ENCODE results near the gene PLEKHG7. TPM values are rescaled to one million over a fixed set of nuclear protein-coding genes. Genes with fewer than 3 reads are reported as not detected.

Gene PLEKHG7
- total and polyA plus RNA-seq, 2 of the 8 experiments (the other 6 are each of a cell fraction or from before 2014, with no cell fraction given), result not detected

- TF ChIP-seq, protein P1, sequence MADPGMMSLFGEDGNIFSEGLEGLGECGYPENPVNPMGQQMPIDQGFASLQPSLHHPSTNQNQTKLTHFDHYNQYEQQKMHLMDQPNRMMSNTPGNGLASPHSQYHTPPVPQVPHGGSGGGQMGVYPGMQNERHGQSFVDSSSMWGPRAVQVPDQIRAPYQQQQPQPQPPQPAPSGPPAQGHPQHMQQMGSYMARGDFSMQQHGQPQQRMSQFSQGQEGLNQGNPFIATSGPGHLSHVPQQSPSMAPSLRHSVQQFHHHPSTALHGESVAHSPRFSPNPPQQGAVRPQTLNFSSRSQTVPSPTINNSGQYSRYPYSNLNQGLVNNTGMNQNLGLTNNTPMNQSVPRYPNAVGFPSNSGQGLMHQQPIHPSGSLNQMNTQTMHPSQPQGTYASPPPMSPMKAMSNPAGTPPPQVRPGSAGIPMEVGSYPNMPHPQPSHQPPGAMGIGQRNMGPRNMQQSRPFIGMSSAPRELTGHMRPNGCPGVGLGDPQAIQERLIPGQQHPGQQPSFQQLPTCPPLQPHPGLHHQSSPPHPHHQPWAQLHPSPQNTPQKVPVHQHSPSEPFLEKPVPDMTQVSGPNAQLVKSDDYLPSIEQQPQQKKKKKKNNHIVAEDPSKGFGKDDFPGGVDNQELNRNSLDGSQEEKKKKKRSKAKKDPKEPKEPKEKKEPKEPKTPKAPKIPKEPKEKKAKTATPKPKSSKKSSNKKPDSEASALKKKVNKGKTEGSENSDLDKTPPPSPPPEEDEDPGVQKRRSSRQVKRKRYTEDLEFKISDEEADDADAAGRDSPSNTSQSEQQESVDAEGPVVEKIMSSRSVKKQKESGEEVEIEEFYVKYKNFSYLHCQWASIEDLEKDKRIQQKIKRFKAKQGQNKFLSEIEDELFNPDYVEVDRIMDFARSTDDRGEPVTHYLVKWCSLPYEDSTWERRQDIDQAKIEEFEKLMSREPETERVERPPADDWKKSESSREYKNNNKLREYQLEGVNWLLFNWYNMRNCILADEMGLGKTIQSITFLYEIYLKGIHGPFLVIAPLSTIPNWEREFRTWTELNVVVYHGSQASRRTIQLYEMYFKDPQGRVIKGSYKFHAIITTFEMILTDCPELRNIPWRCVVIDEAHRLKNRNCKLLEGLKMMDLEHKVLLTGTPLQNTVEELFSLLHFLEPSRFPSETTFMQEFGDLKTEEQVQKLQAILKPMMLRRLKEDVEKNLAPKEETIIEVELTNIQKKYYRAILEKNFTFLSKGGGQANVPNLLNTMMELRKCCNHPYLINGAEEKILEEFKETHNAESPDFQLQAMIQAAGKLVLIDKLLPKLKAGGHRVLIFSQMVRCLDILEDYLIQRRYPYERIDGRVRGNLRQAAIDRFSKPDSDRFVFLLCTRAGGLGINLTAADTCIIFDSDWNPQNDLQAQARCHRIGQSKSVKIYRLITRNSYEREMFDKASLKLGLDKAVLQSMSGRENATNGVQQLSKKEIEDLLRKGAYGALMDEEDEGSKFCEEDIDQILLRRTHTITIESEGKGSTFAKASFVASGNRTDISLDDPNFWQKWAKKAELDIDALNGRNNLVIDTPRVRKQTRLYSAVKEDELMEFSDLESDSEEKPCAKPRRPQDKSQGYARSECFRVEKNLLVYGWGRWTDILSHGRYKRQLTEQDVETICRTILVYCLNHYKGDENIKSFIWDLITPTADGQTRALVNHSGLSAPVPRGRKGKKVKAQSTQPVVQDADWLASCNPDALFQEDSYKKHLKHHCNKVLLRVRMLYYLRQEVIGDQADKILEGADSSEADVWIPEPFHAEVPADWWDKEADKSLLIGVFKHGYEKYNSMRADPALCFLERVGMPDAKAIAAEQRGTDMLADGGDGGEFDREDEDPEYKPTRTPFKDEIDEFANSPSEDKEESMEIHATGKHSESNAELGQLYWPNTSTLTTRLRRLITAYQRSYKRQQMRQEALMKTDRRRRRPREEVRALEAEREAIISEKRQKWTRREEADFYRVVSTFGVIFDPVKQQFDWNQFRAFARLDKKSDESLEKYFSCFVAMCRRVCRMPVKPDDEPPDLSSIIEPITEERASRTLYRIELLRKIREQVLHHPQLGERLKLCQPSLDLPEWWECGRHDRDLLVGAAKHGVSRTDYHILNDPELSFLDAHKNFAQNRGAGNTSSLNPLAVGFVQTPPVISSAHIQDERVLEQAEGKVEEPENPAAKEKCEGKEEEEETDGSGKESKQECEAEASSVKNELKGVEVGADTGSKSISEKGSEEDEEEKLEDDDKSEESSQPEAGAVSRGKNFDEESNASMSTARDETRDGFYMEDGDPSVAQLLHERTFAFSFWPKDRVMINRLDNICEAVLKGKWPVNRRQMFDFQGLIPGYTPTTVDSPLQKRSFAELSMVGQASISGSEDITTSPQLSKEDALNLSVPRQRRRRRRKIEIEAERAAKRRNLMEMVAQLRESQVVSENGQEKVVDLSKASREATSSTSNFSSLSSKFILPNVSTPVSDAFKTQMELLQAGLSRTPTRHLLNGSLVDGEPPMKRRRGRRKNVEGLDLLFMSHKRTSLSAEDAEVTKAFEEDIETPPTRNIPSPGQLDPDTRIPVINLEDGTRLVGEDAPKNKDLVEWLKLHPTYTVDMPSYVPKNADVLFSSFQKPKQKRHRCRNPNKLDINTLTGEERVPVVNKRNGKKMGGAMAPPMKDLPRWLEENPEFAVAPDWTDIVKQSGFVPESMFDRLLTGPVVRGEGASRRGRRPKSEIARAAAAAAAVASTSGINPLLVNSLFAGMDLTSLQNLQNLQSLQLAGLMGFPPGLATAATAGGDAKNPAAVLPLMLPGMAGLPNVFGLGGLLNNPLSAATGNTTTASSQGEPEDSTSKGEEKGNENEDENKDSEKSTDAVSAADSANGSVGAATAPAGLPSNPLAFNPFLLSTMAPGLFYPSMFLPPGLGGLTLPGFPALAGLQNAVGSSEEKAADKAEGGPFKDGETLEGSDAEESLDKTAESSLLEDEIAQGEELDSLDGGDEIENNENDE (IDR thresholded peaks at IDR 0.05; ENCODE audit: insufficient replicate concordance, low read length), result no peak
- TF ChIP-seq HDAC6 (IDR thresholded peaks at IDR 0.05; ENCODE audit: low read depth, low read length), result no peak
Observed at GRCh38 chr12:92762773-92763172, 60.0 kb downstream of the PLEKHG7 start (continued).

Data from H1 (cell line).